ENCODE results near the gene NEUROG1.

Gene NEUROG1

GRCh38 chr5:135537271-135537670 lies 1.5 kb upstream of the NEUROG1 start:
- Histone ChIP-seq H3F3A (ENCODE audit: low read depth) (no peaks in the 10 kb centered on the region), H3K79me2 (ENCODE audit: insufficient read depth, low read length) (no peaks in the 10 kb centered on the region)
- no peak for TF ChIP-seq EZH2phosphoT487 (IDR thresholded peaks at IDR 0.05; ENCODE audit: borderline replicate concordance)
- no peak for TF ChIP-seq CTCF (conservative IDR thresholded peaks at IDR 0.05; ENCODE audit: low read length)

GRCh38 chr5:135535420-135535819 lies 344 bp downstream of the NEUROG1 start:
- TF ChIP-seq EZH2phosphoT487 (IDR thresholded peaks at IDR 0.05; ENCODE audit: borderline replicate concordance) (no peak), CTCF (conservative IDR thresholded peaks at IDR 0.05; ENCODE audit: low read length) (no peak)
- no peak overlapping the region for H3K9ac ChIP-seq (ENCODE audit: low read depth, low read length, poor library complexity, severe bottlenecking)
- no peak overlapping the region for H3K4me2 ChIP-seq (ENCODE audit: low read depth, low read length, poor library complexity, severe bottlenecking)

More at GRCh38 chr5:135537271-135537670, 1.5 kb upstream of the NEUROG1 start:
- Histone ChIP-seq H3K4me1 (ENCODE audit: insufficient read depth, low read length, poor library complexity, severe bottlenecking) (no peaks in the 10 kb centered on the region), H3K27me3 (ENCODE audit: insufficient read depth, low read length, poor library complexity, severe bottlenecking) (no peaks in the 10 kb centered on the region), H3K4me3 (ENCODE audit: low read length, poor library complexity, severe bottlenecking) (no peak overlapping the region), H3K9me3 (ENCODE audit: insufficient read depth, low read depth, low read length) (no peaks in the 10 kb centered on the region), H3K9me2 (replicated peaks; ENCODE audit: low read depth, low read length) (no peaks in the 10 kb centered on the region), H3K4me2 (ENCODE audit: low read depth, low read length, poor library complexity, severe bottlenecking) (no peak overlapping the region), H3K36me3 (ENCODE audit: insufficient read depth, low read length) (no peaks in the 10 kb centered on the region), H4K20me1 (ENCODE audit: insufficient read depth, low read length, poor library complexity, severe bottlenecking) (no peaks in the 10 kb centered on the region), H3K9ac (ENCODE audit: low read depth, low read length, poor library complexity, severe bottlenecking) (no peak overlapping the region), H2AFZ (ENCODE audit: low read length) (no peak overlapping the region)

GRCh38 chr5:135534609-135535419 lies 950 bp downstream of the NEUROG1 start:
- no peak for TF ChIP-seq CTCF (conservative IDR thresholded peaks at IDR 0.05; ENCODE audit: low read length)
- no peak for TF ChIP-seq EZH2phosphoT487 (IDR thresholded peaks at IDR 0.05; ENCODE audit: borderline replicate concordance)
- Histone ChIP-seq H3K9me3 (ENCODE audit: insufficient read depth, low read depth, low read length) (no peaks in the 10 kb centered on the region), H2AFZ (ENCODE audit: low read length) (no peak overlapping the region), H3K4me2 (ENCODE audit: low read depth, low read length, poor library complexity, severe bottlenecking) (no peak overlapping the region), H3K79me2 (ENCODE audit: insufficient read depth, low read length) (no peaks in the 10 kb centered on the region), H3F3A (ENCODE audit: low read depth) (no peaks in the 10 kb centered on the region), H3K4me3 (ENCODE audit: low read length, poor library complexity, severe bottlenecking) (no peak overlapping the region), H3K9me2 (replicated peaks; ENCODE audit: low read depth, low read length) (no peaks in the 10 kb centered on the region), H3K36me3 (ENCODE audit: insufficient read depth, low read length) (no peaks in the 10 kb centered on the region), H4K20me1 (ENCODE audit: insufficient read depth, low read length, poor library complexity, severe bottlenecking) (no peaks in the 10 kb centered on the region), H3K27me3 (ENCODE audit: insufficient read depth, low read length, poor library complexity, severe bottlenecking) (no peaks in the 10 kb centered on the region), H3K4me1 (ENCODE audit: insufficient read depth, low read length, poor library complexity, severe bottlenecking) (no peaks in the 10 kb centered on the region), H3K9ac (ENCODE audit: low read depth, low read length, poor library complexity, severe bottlenecking) (no peak overlapping the region)

More at GRCh38 chr5:135535420-135535819, 344 bp downstream of the NEUROG1 start:
- H3F3A ChIP-seq (ENCODE audit: low read depth) = no peaks in the 10 kb centered on the region
- H4K20me1 ChIP-seq (ENCODE audit: insufficient read depth, low read length, poor library complexity, severe bottlenecking) = no peaks in the 10 kb centered on the region
- no peaks in the 10 kb centered on the region for H3K4me1 ChIP-seq (ENCODE audit: insufficient read depth, low read length, poor library complexity, severe bottlenecking)
- no peaks in the 10 kb centered on the region for H3K36me3 ChIP-seq (ENCODE audit: insufficient read depth, low read length)
- no peaks in the 10 kb centered on the region for H3K9me2 ChIP-seq (replicated peaks; ENCODE audit: low read depth, low read length)
- no peaks in the 10 kb centered on the region for H3K9me3 ChIP-seq (ENCODE audit: insufficient read depth, low read depth, low read length)
- no peaks in the 10 kb centered on the region for H3K79me2 ChIP-seq (ENCODE audit: insufficient read depth, low read length)
- no peaks in the 10 kb centered on the region for H3K27me3 ChIP-seq (ENCODE audit: insufficient read depth, low read length, poor library complexity, severe bottlenecking)
- no peak overlapping the region for H3K4me3 ChIP-seq (ENCODE audit: low read length, poor library complexity, severe bottlenecking)
- H2AFZ ChIP-seq (ENCODE audit: low read length) = no peak overlapping the region

Data from Loucy (cell line).